ENCODE measurements around the gene HRAS. TPM values are rescaled to one million over a fixed set of nuclear protein-coding genes. Genes with fewer than 3 reads are reported as not detected.

Gene HRAS
- polyA plus RNA-seq, 2 donors, result 163 to 257 TPM

DNA sequence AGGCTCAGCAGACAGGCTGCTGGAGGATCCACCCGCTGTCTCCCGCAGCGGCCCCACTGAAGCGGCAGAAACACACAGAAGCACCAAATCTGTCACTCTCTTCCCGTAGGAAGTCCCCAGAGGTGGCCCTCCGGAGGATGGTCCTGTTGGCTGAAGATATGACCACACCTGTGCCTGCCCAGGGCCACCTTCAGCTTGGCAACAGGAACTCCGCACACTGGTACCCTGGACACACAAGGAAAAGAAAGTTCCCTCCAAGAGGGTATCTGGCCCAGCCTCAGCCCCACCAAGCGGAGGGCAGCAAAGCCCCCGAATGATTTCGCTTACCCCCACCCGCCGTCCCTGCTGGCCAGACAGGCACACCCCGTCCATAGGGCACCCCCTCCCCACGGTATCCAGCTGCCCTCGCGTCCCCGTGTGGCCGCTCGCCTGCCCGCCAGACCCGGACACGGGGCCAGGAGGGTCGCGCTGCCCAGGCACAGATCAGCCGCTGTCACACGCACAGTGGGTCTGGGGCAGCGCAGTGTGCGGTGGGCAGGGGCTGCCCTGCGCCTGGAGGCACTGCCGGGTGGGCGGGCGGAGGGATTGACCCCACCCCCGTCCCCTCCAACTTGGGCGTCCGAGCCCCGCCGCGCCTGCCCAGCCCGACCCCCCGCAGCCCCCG, 32.4 kb upstream of the HRAS start:
- no peaks in the 10 kb centered on the region for H3K9me3 ChIP-seq (ENCODE audit: control insufficient read depth in 2 of 2, insufficient read depth in 1 of 2, low read depth in 1 of 2, low read length in 1 of 2)
- WGBS, 2 donors, result 21 to 26% methylated on average over 37 to 41 of the region's 41 CpGs
- peak overlapping the region; percentile 65 to 83 for H3K4me3 ChIP-seq (ENCODE audit: low read depth in 1 of 2, low read length in 2 of 2)
- peak overlapping the region; percentile 89 to 96 for H3K27ac ChIP-seq (ENCODE audit: low read depth in 2 of 2, low read length in 1 of 2)
- no peaks in the 10 kb centered on the region for H3K27me3 ChIP-seq (ENCODE audit: control insufficient read depth in 1 of 2, insufficient read depth in 2 of 2, low read length in 2 of 2)
- H3K4me1 ChIP-seq (ENCODE audit: control insufficient read depth in 2 of 2, insufficient read depth in 2 of 2, low read length in 1 of 2), result peaks cover 0 to 23% of the 10 kb centered on the region in 2 donors
- peaks cover 0 to 19% of the 10 kb centered on the region in 2 donors for H3K36me3 ChIP-seq (ENCODE audit: control insufficient read depth in 2 of 2, insufficient read depth in 2 of 2, low read length in 1 of 2)

DNA sequence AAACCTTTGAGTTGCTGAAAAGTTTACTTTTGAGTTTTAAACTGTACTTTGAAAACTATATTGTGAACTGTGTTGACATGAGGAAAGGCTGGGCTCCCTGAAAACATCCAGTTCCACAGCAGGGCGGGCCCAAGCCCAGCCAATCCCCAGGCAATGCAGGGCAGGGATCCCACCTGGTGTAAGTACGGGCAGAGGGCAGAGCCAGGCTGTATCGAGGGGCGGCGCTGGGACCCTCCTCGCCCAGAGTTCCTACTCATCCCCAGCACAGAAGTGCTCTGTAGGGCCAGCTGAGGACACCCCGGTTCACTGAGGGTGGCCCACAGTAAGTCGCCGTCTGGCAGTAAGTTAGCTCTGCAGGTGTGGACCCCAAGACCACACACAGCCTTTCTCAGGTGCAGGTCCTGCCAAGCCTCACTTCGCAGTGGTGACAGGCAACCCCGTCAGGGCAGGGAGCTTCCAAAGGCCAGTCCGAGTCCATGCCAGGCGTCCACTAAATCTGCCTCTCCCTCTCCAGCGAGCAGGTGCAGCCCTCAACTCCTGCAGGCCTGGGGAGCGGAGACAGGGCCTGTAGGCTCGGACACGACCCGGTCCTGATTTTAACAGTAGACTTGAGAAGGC, 31.7 kb upstream of the HRAS start:
- Histone ChIP-seq H3K36me3 (ENCODE audit: control insufficient read depth in 2 of 2, insufficient read depth in 2 of 2, low read length in 1 of 2) (peaks cover 0 to 23% of the 10 kb centered on the region in 2 donors), H3K4me3 (ENCODE audit: low read depth in 1 of 2, low read length in 2 of 2) (peak overlapping the region; percentile 65 to 83), H3K4me1 (ENCODE audit: control insufficient read depth in 2 of 2, insufficient read depth in 2 of 2, low read length in 1 of 2) (peaks cover 0 to 27% of the 10 kb centered on the region in 2 donors), H3K9me3 (ENCODE audit: control insufficient read depth in 2 of 2, insufficient read depth in 1 of 2, low read depth in 1 of 2, low read length in 1 of 2) (no peaks in the 10 kb centered on the region), H3K27me3 (ENCODE audit: control insufficient read depth in 1 of 2, insufficient read depth in 2 of 2, low read length in 2 of 2) (no peaks in the 10 kb centered on the region), H3K27ac (ENCODE audit: low read depth in 2 of 2, low read length in 1 of 2) (peak overlapping the region; percentile 89 to 96)
- 88 to 90% methylated on average over 18 of the region's 18 CpGs for WGBS, 2 donors

DNA sequence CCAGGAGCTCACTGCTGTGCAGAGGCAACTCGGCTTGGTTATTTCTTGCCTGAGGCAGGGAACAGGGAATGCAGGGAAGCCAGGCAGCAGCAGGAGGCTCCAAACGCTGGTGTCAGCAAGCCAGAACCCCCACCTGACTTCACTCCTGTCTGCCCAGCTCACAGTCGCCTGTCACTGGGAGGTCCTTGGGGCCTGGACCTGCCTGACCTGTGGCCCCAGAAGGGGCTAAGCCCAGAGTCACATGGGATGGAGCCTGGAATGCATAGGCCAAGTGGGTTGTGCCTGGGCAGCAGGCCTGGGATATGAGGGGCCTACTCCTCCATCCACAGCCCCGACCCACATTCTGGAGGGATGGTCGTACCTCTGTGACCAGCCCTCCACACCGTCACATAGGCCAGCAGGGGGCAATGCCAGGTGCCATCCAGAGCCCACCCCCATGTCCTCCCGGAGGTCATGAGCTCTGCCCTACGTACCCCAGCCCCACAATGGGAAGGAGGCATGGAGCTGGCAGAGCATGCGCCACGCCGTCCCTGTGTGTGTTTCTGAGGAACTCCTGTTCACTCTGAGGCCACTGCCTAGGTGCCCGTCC, 30.6 kb upstream of the HRAS start:
- H3K27me3 ChIP-seq (ENCODE audit: control insufficient read depth in 1 of 2, insufficient read depth in 2 of 2, low read length in 2 of 2), result no peaks in the 10 kb centered on the region
- H3K27ac ChIP-seq (ENCODE audit: low read depth in 2 of 2, low read length in 1 of 2), result peak overlapping the region in 1 of 2 donors; percentile 63
- WGBS, 2 donors, result 77 to 81% methylated on average over 12 of the region's 12 CpGs
- no peaks in the 10 kb centered on the region for H3K9me3 ChIP-seq (ENCODE audit: control insufficient read depth in 2 of 2, insufficient read depth in 1 of 2, low read depth in 1 of 2, low read length in 1 of 2)
- peak overlapping the region; percentile 21 to 65 for H3K4me3 ChIP-seq (ENCODE audit: low read depth in 1 of 2, low read length in 2 of 2)
- peaks cover 3 to 30% of the 10 kb centered on the region in 2 donors for H3K4me1 ChIP-seq (ENCODE audit: control insufficient read depth in 2 of 2, insufficient read depth in 2 of 2, low read length in 1 of 2)
- peaks cover 0 to 25% of the 10 kb centered on the region in 2 donors for H3K36me3 ChIP-seq (ENCODE audit: control insufficient read depth in 2 of 2, insufficient read depth in 2 of 2, low read length in 1 of 2)

DNA sequence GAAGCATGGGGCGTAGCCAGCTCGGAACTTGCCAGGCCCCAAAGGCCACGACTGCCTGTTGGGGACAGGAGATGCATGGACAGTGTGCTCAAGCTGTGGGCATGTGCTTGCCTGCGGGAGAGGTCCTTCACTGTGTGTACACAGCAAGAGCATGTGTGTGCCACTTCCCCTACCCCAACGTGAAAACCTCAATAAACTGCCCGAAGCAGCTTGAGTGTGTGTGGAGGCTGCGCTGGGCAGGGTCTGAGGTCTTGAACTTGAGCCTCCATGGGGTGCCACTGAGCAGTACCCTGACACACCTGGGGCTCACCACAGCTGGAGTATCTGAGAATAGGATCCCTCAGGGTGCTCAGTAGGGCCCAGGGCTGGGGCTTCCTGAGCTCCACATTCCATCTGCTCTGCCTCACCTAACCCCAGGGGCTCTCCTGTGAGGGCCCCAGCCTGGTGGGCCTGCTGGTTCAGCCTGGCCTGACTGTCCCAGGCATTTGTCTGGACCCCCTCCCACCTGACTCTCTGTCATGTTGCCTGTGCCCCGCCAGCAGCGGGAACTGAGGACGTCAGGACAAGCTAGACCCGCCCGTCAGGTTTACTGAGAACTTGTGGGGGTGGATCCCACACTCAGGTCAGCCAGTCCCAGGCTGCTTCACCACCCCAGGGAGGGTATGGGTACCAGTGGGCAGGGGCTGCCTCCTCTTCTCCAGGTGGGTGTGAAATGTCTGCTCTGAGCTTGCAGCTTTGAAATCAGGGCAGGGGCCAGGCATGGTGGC, 28.6 kb upstream of the HRAS start:
- no peaks in the 10 kb centered on the region for H3K9me3 ChIP-seq (ENCODE audit: control insufficient read depth in 2 of 2, insufficient read depth in 1 of 2, low read depth in 1 of 2, low read length in 1 of 2)
- H3K4me1 ChIP-seq (ENCODE audit: control insufficient read depth in 2 of 2, insufficient read depth in 2 of 2, low read length in 1 of 2), result peaks cover 3 to 32% of the 10 kb centered on the region in 2 donors
- H3K4me3 ChIP-seq (ENCODE audit: low read depth in 1 of 2, low read length in 2 of 2), result no peak overlapping the region
- H3K36me3 ChIP-seq (ENCODE audit: control insufficient read depth in 2 of 2, insufficient read depth in 2 of 2, low read length in 1 of 2), result peaks cover 0 to 25% of the 10 kb centered on the region in 2 donors
- WGBS, 2 donors, result 67 to 77% methylated on average over 12 of the region's 12 CpGs
- H3K27ac ChIP-seq (ENCODE audit: low read depth in 2 of 2, low read length in 1 of 2), result peak overlapping the region; percentile 50 to 84
- H3K27me3 ChIP-seq (ENCODE audit: control insufficient read depth in 1 of 2, insufficient read depth in 2 of 2, low read length in 2 of 2), result no peaks in the 10 kb centered on the region

DNA sequence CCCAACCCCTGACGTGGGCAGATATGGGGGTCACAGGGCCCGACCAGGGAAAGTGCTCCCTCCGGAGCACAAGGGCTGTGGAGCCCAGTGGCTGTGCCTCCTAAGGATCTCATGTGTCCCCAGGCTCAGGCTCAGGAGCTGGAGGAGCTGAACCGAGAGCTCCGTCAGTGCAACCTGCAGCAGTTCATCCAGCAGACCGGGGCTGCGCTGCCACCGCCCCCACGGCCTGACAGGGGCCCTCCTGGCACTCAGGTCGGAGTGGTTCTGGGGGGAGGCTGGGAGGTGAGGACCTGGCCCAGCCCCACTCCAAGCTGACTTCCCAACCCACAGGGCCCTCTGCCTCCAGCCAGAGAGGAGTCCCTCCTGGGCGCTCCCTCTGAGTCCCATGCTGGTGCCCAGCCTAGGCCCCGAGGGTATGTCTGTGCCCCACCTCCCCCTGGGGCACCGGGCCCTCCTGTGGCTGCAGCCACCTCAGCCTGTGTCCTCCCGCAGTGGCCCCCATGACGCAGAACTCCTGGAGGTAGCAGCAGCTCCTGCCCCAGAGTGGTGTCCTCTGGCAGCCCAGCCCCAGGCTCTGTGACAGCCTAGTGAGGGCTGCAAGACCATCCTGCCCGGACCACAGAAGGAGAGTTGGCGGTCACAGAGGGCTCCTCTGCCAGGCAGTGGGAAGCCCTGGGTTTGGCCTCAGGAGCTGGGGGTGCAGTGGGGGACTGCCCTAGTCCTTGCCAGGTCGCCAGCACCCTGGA, 27.9 kb upstream of the HRAS start:
- 88 to 90% methylated on average over 17 to 18 of the region's 18 CpGs for WGBS, 2 donors
- Histone ChIP-seq H3K4me3 (ENCODE audit: low read depth in 1 of 2, low read length in 2 of 2) (peak overlapping the region in 1 of 2 donors; percentile 11), H3K36me3 (ENCODE audit: control insufficient read depth in 2 of 2, insufficient read depth in 2 of 2, low read length in 1 of 2) (peaks cover 0 to 25% of the 10 kb centered on the region in 2 donors), H3K27me3 (ENCODE audit: control insufficient read depth in 1 of 2, insufficient read depth in 2 of 2, low read length in 2 of 2) (no peaks in the 10 kb centered on the region), H3K4me1 (ENCODE audit: control insufficient read depth in 2 of 2, insufficient read depth in 2 of 2, low read length in 1 of 2) (peaks cover 3 to 32% of the 10 kb centered on the region in 2 donors), H3K9me3 (ENCODE audit: control insufficient read depth in 2 of 2, insufficient read depth in 1 of 2, low read depth in 1 of 2, low read length in 1 of 2) (no peaks in the 10 kb centered on the region), H3K27ac (ENCODE audit: low read depth in 2 of 2, low read length in 1 of 2) (peak overlapping the region in 1 of 2 donors; percentile 84)

DNA sequence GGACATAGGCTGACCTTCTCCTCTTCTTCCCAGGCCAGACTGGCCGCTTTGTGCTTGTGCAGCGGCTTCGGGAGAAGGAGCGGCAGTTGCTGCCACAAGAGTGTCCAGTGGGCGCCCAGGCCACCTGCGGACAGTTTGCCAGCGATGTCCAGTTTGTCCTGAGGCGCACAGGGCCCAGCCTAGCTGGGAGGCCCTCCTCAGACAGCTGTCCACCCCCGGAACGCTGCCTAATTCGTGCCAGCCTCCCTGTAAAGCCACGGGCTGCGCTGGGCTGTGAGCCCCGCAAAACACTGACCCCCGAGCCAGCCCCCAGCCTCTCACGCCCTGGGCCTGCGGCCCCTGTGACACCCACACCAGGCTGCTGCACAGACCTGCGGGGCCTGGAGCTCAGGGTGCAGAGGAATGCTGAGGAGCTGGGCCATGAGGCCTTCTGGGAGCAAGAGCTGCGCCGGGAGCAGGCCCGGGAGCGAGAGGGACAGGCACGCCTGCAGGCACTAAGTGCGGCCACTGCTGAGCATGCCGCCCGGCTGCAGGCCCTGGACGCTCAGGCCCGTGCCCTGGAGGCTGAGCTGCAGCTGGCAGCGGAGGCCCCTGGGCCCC, 26.8 kb upstream of the HRAS start:
- Histone ChIP-seq H3K27ac (ENCODE audit: low read depth in 2 of 2, low read length in 1 of 2) (peak overlapping the region in 1 of 2 donors; percentile 92), H3K4me1 (ENCODE audit: control insufficient read depth in 2 of 2, insufficient read depth in 2 of 2, low read length in 1 of 2) (peaks cover 3 to 29% of the 10 kb centered on the region in 2 donors)

DNA sequence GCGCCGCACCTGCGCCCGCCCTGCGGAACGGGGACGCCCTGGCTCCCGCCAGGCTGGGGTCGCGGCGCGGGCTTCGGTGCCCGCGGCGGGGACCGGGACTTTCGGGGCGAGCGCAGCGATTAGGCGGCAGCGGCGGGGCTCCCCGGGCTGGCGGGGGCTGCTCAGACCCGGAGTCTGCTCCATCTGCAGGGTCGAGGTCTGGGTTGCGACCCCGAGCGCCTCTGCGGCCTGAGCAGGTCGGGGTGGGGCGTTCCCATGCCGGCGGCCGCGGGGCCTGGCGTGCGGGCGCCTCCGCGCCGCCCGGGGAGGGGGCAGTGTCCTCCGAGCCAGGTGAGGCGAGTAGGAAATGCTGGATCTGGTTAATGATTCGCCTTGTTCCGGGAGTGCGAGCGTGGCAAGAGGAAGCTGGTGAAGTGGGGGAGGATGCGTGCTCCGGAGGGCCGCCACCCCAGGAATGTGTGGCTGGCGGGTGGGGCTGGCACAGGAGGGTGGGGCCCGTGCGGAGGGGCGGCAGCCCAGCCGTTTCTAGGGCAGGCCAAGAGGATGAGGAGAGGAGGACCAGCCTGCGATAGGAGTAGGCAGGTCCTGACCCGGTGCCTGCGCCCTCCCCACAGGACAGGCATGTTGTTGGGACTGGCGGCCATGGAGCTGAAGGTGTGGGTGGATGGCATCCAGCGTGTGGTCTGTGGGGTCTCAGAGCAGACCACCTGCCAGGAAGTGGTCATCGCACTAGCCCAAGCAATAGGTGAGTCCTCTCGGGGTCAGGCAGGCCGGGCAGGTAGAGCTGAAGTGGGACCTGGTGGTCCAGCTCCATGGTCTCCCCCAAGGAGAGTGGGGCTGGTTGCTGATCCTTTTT, 26.0 kb upstream of the HRAS start:
- Histone ChIP-seq H3K27me3 (ENCODE audit: control insufficient read depth in 1 of 2, insufficient read depth in 2 of 2, low read length in 2 of 2) (no peaks in the 10 kb centered on the region), H3K4me1 (ENCODE audit: control insufficient read depth in 2 of 2, insufficient read depth in 2 of 2, low read length in 1 of 2) (peaks cover 3 to 27% of the 10 kb centered on the region in 2 donors), H3K36me3 (ENCODE audit: control insufficient read depth in 2 of 2, insufficient read depth in 2 of 2, low read length in 1 of 2) (peaks cover 0 to 20% of the 10 kb centered on the region in 2 donors), H3K4me3 (ENCODE audit: low read depth in 1 of 2, low read length in 2 of 2) (peak overlapping the region; percentile 78 to 80), H3K9me3 (ENCODE audit: control insufficient read depth in 2 of 2, insufficient read depth in 1 of 2, low read depth in 1 of 2, low read length in 1 of 2) (no peaks in the 10 kb centered on the region), H3K27ac (ENCODE audit: low read depth in 2 of 2, low read length in 1 of 2) (peak overlapping the region; percentile 81 to 92)
- WGBS, 2 donors, result 6 to 7% methylated on average over 65 to 67 of the region's 67 CpGs

More for the DNA sequence above, 26.8 kb upstream of the HRAS start:
- H3K4me3 ChIP-seq (ENCODE audit: low read depth in 1 of 2, low read length in 2 of 2), result peak overlapping the region; percentile 78 to 80
- peaks cover 0 to 23% of the 10 kb centered on the region in 2 donors for H3K36me3 ChIP-seq (ENCODE audit: control insufficient read depth in 2 of 2, insufficient read depth in 2 of 2, low read length in 1 of 2)
- H3K9me3 ChIP-seq (ENCODE audit: control insufficient read depth in 2 of 2, insufficient read depth in 1 of 2, low read depth in 1 of 2, low read length in 1 of 2), result no peaks in the 10 kb centered on the region
- H3K27me3 ChIP-seq (ENCODE audit: control insufficient read depth in 1 of 2, insufficient read depth in 2 of 2, low read length in 2 of 2), result no peaks in the 10 kb centered on the region
- 92 to 93% methylated on average over 29 of the region's 29 CpGs for WGBS, 2 donors
